Body of pancreas (tissue), 4 donors: Measurements from ENCODE around the gene TRPC4.

Experiments used
- CTCF ChIP-seq, 7 experiments: fragments of 450-650 bp in 4 of 7; fragments of 200-600 bp in 3 of 7; sonication (generic) in 3 of 7; IDR thresholded peaks; one replicate each; pipeline ENCODE4 v1.5.1; 2016 to 2019; ENCODE audit warnings: antibody characterized with exemption in 7 of 7
- POLR2A ChIP-seq, 3 donors: fragments of 450-650 bp; IDR thresholded peaks; one replicate each; pipeline ENCODE4 v1.6.1; 2016; ENCODE audit warnings: antibody characterized with exemption in 3 of 3, mild to moderate bottlenecking in 2 of 3

GRCh38 chr13:37870895-37871550 is 1.5 kb upstream of the TRPC4 start:
- no peak for TF ChIP-seq POLR2A (IDR thresholded peaks at IDR 0.05)
- no peak for TF ChIP-seq CTCF (IDR thresholded peaks at IDR 0.05)
